A549 (cell line): Measurements from ENCODE around the gene ARMH3. TPM values are rescaled to one million over a fixed set of nuclear protein-coding genes. Genes with fewer than 3 reads are reported as not detected.

Experiments
- ATAC-seq, 2 experiments: fragments of 200-7000 bp in 1 of 2; fragments of >200 bp in 1 of 2; cut with Nextera tagmentation in 1 of 2; cut with Tn5 transposase in 1 of 2; 3 replicates each; pipeline versions ENCODE4 v1.8.0 to v1.9.1; 2018 to 2020; ENCODE audit warnings: mild to moderate bottlenecking in 1 of 2, moderate library complexity in 1 of 2
- CTCF ChIA-PET: fragments of 300-600 bp; sonication (Branson Sonifier 250); formaldehyde crosslinking; extraction: SDS; loops from one replicate; lab custom pipeline; 2021; ENCODE audit warnings: antibody characterized with exemption, inconsistent platforms; lab: Yijun Ruan, JAX
- POLR2A ChIA-PET: fragments of 350-600 bp; formaldehyde crosslinking; extraction: SDS; loops from one replicate; lab custom pipeline; 2021; ENCODE audit warnings: antibody characterized with exemption, inconsistent platforms; lab: Yijun Ruan, JAX
- DNase-seq, 2 experiments: peaks; one replicate each; pipeline versions ENCODE4 v3.0.0 to v3.0.0-alpha.2; 2011 to 2016; ENCODE audit warnings: low read depth in 1 of 2, low spot score in 1 of 2
- FAIRE-seq: peaks from 2 replicates; lab custom pipeline; 2011; peaks lifted over from hg19 to GRCh38; lab: Jason Lieb, UNC
- H3K27ac ChIP-seq, 2 experiments: fragments of >200 bp; sonication (Bioruptor Twin); formaldehyde crosslinking; 3 replicates each; pipeline ENCODE4 v1.5.1; 2016 to 2017
- H3K4me1 ChIP-seq: fragments of >200 bp; sonication (Bioruptor Twin); formaldehyde crosslinking; 3 replicates; pipeline ENCODE4 v1.6.1; 2016
- H3K4me2 ChIP-seq: fragments of >200 bp; sonication (Bioruptor Twin); formaldehyde crosslinking; 3 replicates; pipeline ENCODE4 v1.6.1; 2016
- H3K4me3 ChIP-seq: fragments of >200 bp; sonication (Bioruptor Twin); formaldehyde crosslinking; 3 replicates; pipeline ENCODE4 v1.5.1; 2016
- H3K9me3 ChIP-seq: fragments of >200 bp; sonication (Bioruptor Twin); formaldehyde crosslinking; 3 replicates; pipeline ENCODE4 v1.6.1; 2016
- BHLHE40 ChIP-seq: IDR thresholded peaks from 2 replicates; pipeline ENCODE4 v1.6.1; 2012; ENCODE audit warnings: low read depth, low read length, inconsistent platforms
- CHD4 ChIP-seq: fragments of 200-600 bp; sonication (generic); IDR thresholded peaks from 2 replicates; pipeline ENCODE4 v1.6.1; 2016; ENCODE audit warnings: antibody characterized with exemption, mild to moderate bottlenecking, borderline replicate concordance
- CTCF ChIP-seq: fragments of >200 bp; sonication (Bioruptor Twin); formaldehyde crosslinking; IDR thresholded peaks from 3 replicates; pipeline ENCODE4 v1.5.1; 2016
- EHMT2 ChIP-seq: fragments of 200-600 bp; sonication (generic); IDR thresholded peaks from 2 replicates; pipeline ENCODE4 v1.6.1; 2016; ENCODE audit warnings: antibody characterized with exemption, low read depth, mild to moderate bottlenecking, moderate library complexity
- FOSB ChIP-seq: fragments of 250-450 bp; sonication (Bioruptor Pico); IDR thresholded peaks from 2 replicates; pipeline ENCODE4 v1.5.0; 2020; ENCODE audit warnings: mild to moderate bottlenecking, moderate library complexity
- FOXS1 ChIP-seq: fragments of 250-450 bp; sonication (Bioruptor Pico); IDR thresholded peaks from 2 replicates; pipeline ENCODE4 v1.5.0; 2020; ENCODE audit warnings: mild to moderate bottlenecking, moderate library complexity
- GATA3 ChIP-seq: IDR thresholded peaks from 2 replicates; pipeline ENCODE4 v1.6.1; 2012; ENCODE audit warnings: borderline replicate concordance
- HOXB5 ChIP-seq: fragments of 250-450 bp; sonication (Bioruptor Pico); IDR thresholded peaks from 2 replicates; pipeline ENCODE4 v1.5.0; 2020; ENCODE audit warnings: mild to moderate bottlenecking, moderate library complexity
- KDM1A ChIP-seq: fragments of 200-600 bp; sonication (generic); IDR thresholded peaks from 2 replicates; pipeline ENCODE4 v1.6.1; 2016; ENCODE audit warnings: low read depth, mild to moderate bottlenecking
- NPAS2 ChIP-seq: fragments of 250-450 bp; sonication (Bioruptor Pico); IDR thresholded peaks from 2 replicates; pipeline ENCODE4 v1.8.0; 2022; ENCODE audit warnings: mild to moderate bottlenecking, moderate library complexity, borderline replicate concordance
- POLR2A ChIP-seq: IDR thresholded peaks from 2 replicates; pipeline ENCODE4 v1.6.1; 2012; ENCODE audit warnings: mild to moderate bottlenecking, low read length
- RAD21 ChIP-seq, 2 experiments: fragments of >200 bp in 1 of 2; sonication (Bioruptor Twin) in 1 of 2; formaldehyde crosslinking in 1 of 2; IDR thresholded peaks in 1 of 2; conservative IDR thresholded peaks in 1 of 2; 2 replicates in 1 of 2; 3 replicates in 1 of 2; pipeline ENCODE4 v1.6.1; 2012 to 2018; ENCODE audit warnings: inconsistent platforms in 1 of 2
- REST ChIP-seq: fragments of 200-600 bp; sonication (generic); IDR thresholded peaks from 2 replicates; pipeline ENCODE4 v1.6.1; 2016; ENCODE audit warnings: antibody characterized with exemption, mild to moderate bottlenecking, moderate library complexity
- RNF2 ChIP-seq: fragments of 200-600 bp; sonication (generic); IDR thresholded peaks from 2 replicates; pipeline ENCODE4 v1.6.1; 2016; ENCODE audit warnings: low read depth, mild to moderate bottlenecking, antibody characterized with exemption, moderate library complexity, borderline replicate concordance
- SMC3 ChIP-seq: fragments of >200 bp; sonication (Bioruptor Twin); formaldehyde crosslinking; IDR thresholded peaks from 3 replicates; pipeline ENCODE4 v1.6.1; 2018; ENCODE audit warnings: inconsistent platforms
- SREBF2 ChIP-seq: fragments of 450-650 bp; IDR thresholded peaks from 2 replicates; pipeline ENCODE4 v1.6.1; 2014; ENCODE audit warnings: mild to moderate bottlenecking, moderate library complexity
- TFCP2L1 ChIP-seq: fragments of 250-450 bp; sonication (Bioruptor Pico); IDR thresholded peaks from 2 replicates; pipeline ENCODE4 v1.5.0; 2021; ENCODE audit warnings: mild to moderate bottlenecking
- USF2 ChIP-seq: fragments of 450-650 bp; IDR thresholded peaks from 2 replicates; pipeline ENCODE4 v1.6.1; 2014; ENCODE audit warnings: antibody characterized with exemption
- ZFP36 ChIP-seq: fragments of 450-650 bp; IDR thresholded peaks from 2 replicates; pipeline ENCODE4 v1.6.1; 2014; ENCODE audit warnings: borderline replicate concordance; ENCODE audit not compliant: partially characterized antibody
- ZNF302 ChIP-seq: fragments of 250-450 bp; sonication (Bioruptor Pico); IDR thresholded peaks from 2 replicates; pipeline ENCODE4 v1.9.0; 2021; ENCODE audit warnings: inconsistent platforms, mild to moderate bottlenecking, moderate library complexity
- WGBS: methylation state at CpG from one replicate; pipeline ENCODE4 v1.1.6; 2017; ENCODE audit errors: missing lambda C conversion rate; 5-methylcytosine and 5-hydroxymethylcytosine counted together
- polyA plus RNA-seq, 4 experiments: library from polyadenylated mRNA; depleted of rRNA in 3 of 4; stranded (reverse); fragments of >200 nt; fragmentation: RNase III in 1 of 4; extraction: RNeasy Plus Mini Kit Qiagen cat#74134 plus additional on column Dnase treatment in 1 of 4; gene quantifications; 2 replicates in 3 of 4; 3 replicates in 1 of 4; pipeline ENCODE4 v1.2.3, GENCODE V29; 2011 to 2017

Gene ARMH3
- polyA plus RNA-seq, 2 of the 4 experiments (the other 2 are of a cell fraction): 12.7 to 17.3 TPM

GRCh38 chr10:101878869-101879268 lies 177.1 kb downstream of the ARMH3 start:
- ATAC-seq (no peak), FAIRE-seq (no peak), DNase-seq (no peak)
- TF ChIP-seq CTCF (no peak), GATA3 (no peak), SMC3 (no peak), ZNF302 (CRISPR knock-in tag) (no peak), ZFP36 (no peak), KDM1A (no peak), POLR2A (no peak), HOXB5 (no peak), USF2 (no peak)
- Histone ChIP-seq H3K27ac (peak overlapping the region; percentile 66 to 80), H3K4me1 (peaks cover 30% of the 10 kb centered on the region), H3K9me3 (no peaks in the 10 kb centered on the region), H3K4me3 (no peak overlapping the region), H3K4me2 (peak overlapping the region; percentile 73)
- WGBS: 82% methylated on average over 3 of the region's 3 CpGs
- POLR2A ChIA-PET: interaction anchor here (0.9 kb wide), 1 partner anchor 62 kb away, joined by 5 read pairs; no protein-coding TSS in a partner anchor
- CTCF ChIA-PET: interaction anchor here (0.6 to 15.5 kb wide), 5 partner anchors 11 to 141 kb away, joined by 4 to 211 read pairs (median 48); partner anchors contain the start of gene KCNIP2

- no peak for ATAC-seq
- FAIRE-seq: no peak
These were observed 180.8 kb downstream of the ARMH3 start for GRCh38 chr10:101875068-101875688.

GRCh38 chr10:101874252-101874651 lies 181.7 kb downstream of the ARMH3 start:
- ATAC-seq (no peak), FAIRE-seq (no peak), DNase-seq (no peak)
- Histone ChIP-seq H3K9me3 (no peaks in the 10 kb centered on the region), H3K4me3 (no peak overlapping the region), H3K4me1 (peaks cover 10% of the 10 kb centered on the region), H3K27ac (no peak overlapping the region), H3K4me2 (no peak overlapping the region)
- no peak for TF ChIP-seq CHD4
- TF ChIP-seq EHMT2: no peak
- no peak for TF ChIP-seq SMC3
- no peak for TF ChIP-seq TFCP2L1 (CRISPR knock-in tag)
- TF ChIP-seq SREBF2: no peak
- TF ChIP-seq REST: no peak
- CTCF ChIA-PET: interaction anchor here (1.0 to 2.4 kb wide), 2 partner anchors 8 to 14 kb away, joined by 3 to 15 read pairs; no protein-coding TSS in a partner anchor
- POLR2A ChIA-PET: no interaction called here

More at GRCh38 chr10:101875068-101875688, 180.8 kb downstream of the ARMH3 start:
- TF ChIP-seq RNF2 (no peak), FOXS1 (no peak), RAD21 (conservative IDR thresholded peaks at IDR 0.05 in 1 of 2, IDR thresholded peaks at IDR 0.05 in 1 of 2) (no peak), FOSB (CRISPR knock-in tag) (no peak), BHLHE40 (no peak), SREBF2 (no peak), NPAS2 (CRISPR knock-in tag) (no peak), POLR2A (no peak)
- no peaks in the 10 kb centered on the region for H3K9me3 ChIP-seq
- peaks cover 20% of the 10 kb centered on the region for H3K4me1 ChIP-seq
- ChIA-PET CTCF (interaction anchor here (0.8 to 2.4 kb wide), 7 partner anchors 14 to 35 kb away, joined by 3 to 15 read pairs (median 3); partner anchors contain the start of gene KCNIP2), POLR2A (no interaction called here)
- H3K4me2 ChIP-seq: no peak overlapping the region
- no peak overlapping the region for H3K4me3 ChIP-seq
- WGBS: 90% methylated on average over 3 of the region's 3 CpGs
- DNase-seq: no peak
- H3K27ac ChIP-seq: no peak overlapping the region
